Osteocyte (in vitro differentiated cells): ENCODE measurements around the gene WNT9A. TPM values are rescaled to one million over a fixed set of nuclear protein-coding genes. Genes with fewer than 3 reads are reported as not detected.

Experiments
- DNase-seq: peaks from one replicate; pipeline ENCODE4 v3.0.0; 2021; ENCODE audit warnings: mixed read lengths; ENCODE audit not compliant: unreplicated experiment; ENCODE audit errors: extremely low spot score
- H3K27ac Mint-ChIP-seq: one replicate; pipeline ENCODE4 v1.8.0; 2021; ENCODE audit warnings: mild to moderate bottlenecking, mixed read lengths; ENCODE audit not compliant: unreplicated experiment
- H3K27me3 Mint-ChIP-seq: one replicate; pipeline ENCODE4 v1.8.0; 2021; ENCODE audit warnings: mixed read lengths; ENCODE audit not compliant: unreplicated experiment
- H3K36me3 Mint-ChIP-seq: one replicate; pipeline ENCODE4 v1.8.0; 2021; ENCODE audit warnings: mixed read lengths; ENCODE audit not compliant: unreplicated experiment
- H3K4me1 Mint-ChIP-seq: one replicate; pipeline ENCODE4 v1.8.0; 2021; ENCODE audit warnings: mixed read lengths; ENCODE audit not compliant: unreplicated experiment
- H3K4me3 Mint-ChIP-seq: one replicate; pipeline ENCODE4 v1.8.0; 2021; ENCODE audit warnings: mild to moderate bottlenecking, moderate library complexity, mixed read lengths; ENCODE audit not compliant: unreplicated experiment
- H3K9me3 Mint-ChIP-seq: one replicate; pipeline ENCODE4 v1.8.0; 2021; ENCODE audit warnings: mixed read lengths; ENCODE audit not compliant: unreplicated experiment
- CTCF ChIP-seq: fragments of 200-600 bp; sonication (generic); IDR thresholded peaks from 2 replicates; pipeline ENCODE4 v1.5.0; 2021; ENCODE audit warnings: antibody characterized with exemption, mild to moderate bottlenecking, moderate library complexity
- total RNA-seq: library from RNA; stranded (reverse); gene quantifications from 2 replicates; pipeline ENCODE4 v1.2.1, GENCODE V29; 2021

WNT9A gene
- total RNA-seq, 1 donor from 2014 or later: 4.9 TPM

GRCh38 chr1:227904541-227905335 lies 43.0 kb downstream of the WNT9A start:
- Mint-ChIP-seq H3K4me1 (peaks cover 10% of the 10 kb centered on the region), H3K9me3 (no peaks in the 10 kb centered on the region), H3K27me3 (peaks cover 6% of the 10 kb centered on the region), H3K27ac (no peak overlapping the region), H3K36me3 (no peaks in the 10 kb centered on the region), H3K4me3 (no peak overlapping the region)
- DNase-seq: no peak
- no peak for TF ChIP-seq CTCF

DNA sequence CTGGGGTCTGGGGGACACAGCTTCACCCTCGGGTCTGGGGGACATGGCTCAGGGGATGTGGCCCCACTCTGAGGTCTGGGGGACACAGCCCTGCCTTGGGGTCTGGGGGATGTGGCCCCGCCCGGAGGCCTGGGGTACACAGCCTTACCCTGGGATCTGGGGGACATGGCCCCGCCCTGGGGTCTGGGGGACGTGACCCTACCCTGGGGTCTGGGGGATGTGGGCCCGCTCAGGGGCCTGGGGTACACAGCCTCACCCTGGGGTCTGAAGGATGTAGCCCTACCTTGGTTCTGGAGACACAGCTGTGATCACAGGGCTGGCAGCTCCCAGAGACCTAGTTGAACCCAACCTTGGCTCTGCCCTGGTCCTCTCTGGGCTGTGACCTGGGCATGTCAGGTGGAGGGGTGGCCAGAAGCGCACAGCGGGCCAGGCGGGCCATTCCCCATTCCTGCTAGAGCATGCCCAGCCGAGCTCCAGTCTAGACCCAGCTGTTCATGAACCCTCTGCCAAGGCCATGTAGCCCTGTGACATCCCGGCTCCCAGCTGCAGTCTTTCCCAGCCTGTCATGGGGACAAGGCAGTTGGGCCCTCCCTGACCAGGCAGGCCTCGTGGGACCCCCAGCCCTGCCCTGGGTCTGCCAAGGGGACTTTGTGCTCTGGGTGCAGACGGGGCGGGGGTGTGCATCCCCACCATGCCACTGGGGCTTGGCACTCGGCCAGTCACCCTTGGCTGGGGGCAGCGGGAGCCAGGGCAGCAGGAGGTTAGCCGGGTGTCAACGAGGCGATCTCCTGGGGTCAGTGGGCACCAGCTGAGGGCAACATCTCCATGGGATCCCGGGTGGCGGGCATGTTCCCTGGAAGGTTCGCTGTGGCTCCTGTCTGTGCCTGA lies 43.9 kb downstream of the WNT9A start:
- Mint-ChIP-seq H3K4me1 (peaks cover 8% of the 10 kb centered on the region), H3K27ac (no peak overlapping the region), H3K27me3 (peaks cover 3% of the 10 kb centered on the region), H3K4me3 (no peak overlapping the region), H3K36me3 (no peaks in the 10 kb centered on the region), H3K9me3 (no peaks in the 10 kb centered on the region)
- no peak for DNase-seq
- TF ChIP-seq CTCF: no peak

DNA sequence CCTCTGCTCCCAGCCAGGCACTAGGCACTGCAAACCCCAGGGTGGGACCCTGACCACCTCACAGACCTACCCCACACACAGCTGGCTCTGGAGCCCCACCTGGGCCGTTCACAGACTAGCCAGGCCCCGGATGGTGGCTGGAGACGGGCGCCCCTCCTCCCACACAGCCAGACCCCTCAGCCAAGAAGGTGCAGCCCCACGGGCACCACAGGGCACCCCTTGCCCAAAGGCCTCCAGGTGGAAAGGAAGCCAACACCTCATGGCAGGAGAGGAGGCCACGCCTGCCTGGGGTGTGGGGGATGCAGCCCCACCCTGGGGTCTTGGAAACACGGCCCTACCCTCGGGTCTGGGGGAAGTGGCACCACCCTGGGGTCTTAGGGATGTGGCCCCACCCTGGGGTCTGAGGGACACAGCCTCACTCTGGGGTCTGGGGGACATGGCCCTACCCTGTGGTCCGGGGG lies 44.6 kb downstream of the WNT9A start:
- no peak for DNase-seq
- TF ChIP-seq CTCF: no peak
- Mint-ChIP-seq H3K36me3 (no peaks in the 10 kb centered on the region), H3K4me1 (peaks cover 8% of the 10 kb centered on the region), H3K27me3 (no peaks in the 10 kb centered on the region), H3K4me3 (no peak overlapping the region), H3K9me3 (no peaks in the 10 kb centered on the region), H3K27ac (no peak overlapping the region)

- no peaks in the 10 kb centered on the region for H3K36me3 Mint-ChIP-seq
- DNase-seq: no peak
- TF ChIP-seq CTCF: no peak
- no peaks in the 10 kb centered on the region for H3K9me3 Mint-ChIP-seq
- H3K27ac Mint-ChIP-seq: no peak overlapping the region
- H3K27me3 Mint-ChIP-seq: no peaks in the 10 kb centered on the region
- H3K4me3 Mint-ChIP-seq: no peak overlapping the region
- H3K4me1 Mint-ChIP-seq: peaks cover 8% of the 10 kb centered on the region
These were observed 45.1 kb downstream of the WNT9A start for GRCh38 chr1:227902641-227902990.
